ENCODE data around the gene TRIM41.

TRIM41 gene

DNA sequence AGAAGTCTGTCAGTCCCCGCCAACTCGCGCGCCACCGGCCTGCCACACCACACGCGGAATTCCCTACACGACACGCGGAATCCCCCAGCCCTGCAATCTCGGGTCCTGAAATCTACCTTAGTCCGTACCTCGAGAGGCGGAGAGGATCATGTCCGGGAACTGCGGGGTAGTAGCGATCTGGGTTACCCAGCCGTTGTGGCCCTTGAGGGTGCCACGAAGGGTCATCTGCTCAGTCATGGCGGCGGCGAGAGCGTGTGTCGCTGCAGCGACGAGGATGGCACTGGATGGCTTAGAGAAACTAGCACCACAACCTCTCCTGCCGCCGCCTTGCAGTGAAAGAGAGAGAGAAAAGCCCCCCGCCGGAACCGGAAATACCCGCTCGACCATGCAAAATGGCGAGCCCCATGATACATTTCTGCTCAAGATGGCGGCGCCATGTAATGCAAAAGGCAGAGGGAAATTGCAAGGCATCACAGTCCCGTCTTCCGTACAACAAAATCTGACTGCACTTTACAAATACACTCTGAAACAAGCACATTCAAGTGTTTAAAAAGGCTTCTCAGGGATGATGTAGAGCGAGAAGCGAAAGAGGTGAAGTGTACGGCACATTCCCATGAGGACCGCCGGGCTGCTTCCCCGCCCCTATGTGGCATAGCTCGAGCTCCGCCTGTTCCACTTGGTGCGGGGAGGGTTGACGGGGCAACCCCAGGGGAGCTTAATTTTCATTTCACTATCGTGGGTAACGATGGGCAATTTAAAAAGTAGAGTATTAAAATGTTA lies 20.7 kb downstream of the TRIM41 start, which contains the start of gene RACK1:
RACK1 (minus strand) TSS at position 343 of the 780 bp plus-strand sequence; CDS start at position 237, 106 bp downstream.
- Histone ChIP-seq H3K27me3 (ENCODE audit: insufficient read depth, poor library complexity, severe bottlenecking) (no peaks in the 10 kb centered on the region), H3K4me3 (replicated peaks; ENCODE audit: insufficient read depth, low read length) (peak within 1 kb of the TSS; percentile 65), H3K27ac (replicated peaks) (peak within 1 kb of the TSS; percentile 96)
- TF ChIP-seq, protein P1, sequence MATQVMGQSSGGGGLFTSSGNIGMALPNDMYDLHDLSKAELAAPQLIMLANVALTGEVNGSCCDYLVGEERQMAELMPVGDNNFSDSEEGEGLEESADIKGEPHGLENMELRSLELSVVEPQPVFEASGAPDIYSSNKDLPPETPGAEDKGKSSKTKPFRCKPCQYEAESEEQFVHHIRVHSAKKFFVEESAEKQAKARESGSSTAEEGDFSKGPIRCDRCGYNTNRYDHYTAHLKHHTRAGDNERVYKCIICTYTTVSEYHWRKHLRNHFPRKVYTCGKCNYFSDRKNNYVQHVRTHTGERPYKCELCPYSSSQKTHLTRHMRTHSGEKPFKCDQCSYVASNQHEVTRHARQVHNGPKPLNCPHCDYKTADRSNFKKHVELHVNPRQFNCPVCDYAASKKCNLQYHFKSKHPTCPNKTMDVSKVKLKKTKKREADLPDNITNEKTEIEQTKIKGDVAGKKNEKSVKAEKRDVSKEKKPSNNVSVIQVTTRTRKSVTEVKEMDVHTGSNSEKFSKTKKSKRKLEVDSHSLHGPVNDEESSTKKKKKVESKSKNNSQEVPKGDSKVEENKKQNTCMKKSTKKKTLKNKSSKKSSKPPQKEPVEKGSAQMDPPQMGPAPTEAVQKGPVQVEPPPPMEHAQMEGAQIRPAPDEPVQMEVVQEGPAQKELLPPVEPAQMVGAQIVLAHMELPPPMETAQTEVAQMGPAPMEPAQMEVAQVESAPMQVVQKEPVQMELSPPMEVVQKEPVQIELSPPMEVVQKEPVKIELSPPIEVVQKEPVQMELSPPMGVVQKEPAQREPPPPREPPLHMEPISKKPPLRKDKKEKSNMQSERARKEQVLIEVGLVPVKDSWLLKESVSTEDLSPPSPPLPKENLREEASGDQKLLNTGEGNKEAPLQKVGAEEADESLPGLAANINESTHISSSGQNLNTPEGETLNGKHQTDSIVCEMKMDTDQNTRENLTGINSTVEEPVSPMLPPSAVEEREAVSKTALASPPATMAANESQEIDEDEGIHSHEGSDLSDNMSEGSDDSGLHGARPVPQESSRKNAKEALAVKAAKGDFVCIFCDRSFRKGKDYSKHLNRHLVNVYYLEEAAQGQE (IDR thresholded peaks at IDR 0.05; ENCODE audit: insufficient replicate concordance, low read depth) = peak; percentile 85
- TF ChIP-seq, protein P2, sequence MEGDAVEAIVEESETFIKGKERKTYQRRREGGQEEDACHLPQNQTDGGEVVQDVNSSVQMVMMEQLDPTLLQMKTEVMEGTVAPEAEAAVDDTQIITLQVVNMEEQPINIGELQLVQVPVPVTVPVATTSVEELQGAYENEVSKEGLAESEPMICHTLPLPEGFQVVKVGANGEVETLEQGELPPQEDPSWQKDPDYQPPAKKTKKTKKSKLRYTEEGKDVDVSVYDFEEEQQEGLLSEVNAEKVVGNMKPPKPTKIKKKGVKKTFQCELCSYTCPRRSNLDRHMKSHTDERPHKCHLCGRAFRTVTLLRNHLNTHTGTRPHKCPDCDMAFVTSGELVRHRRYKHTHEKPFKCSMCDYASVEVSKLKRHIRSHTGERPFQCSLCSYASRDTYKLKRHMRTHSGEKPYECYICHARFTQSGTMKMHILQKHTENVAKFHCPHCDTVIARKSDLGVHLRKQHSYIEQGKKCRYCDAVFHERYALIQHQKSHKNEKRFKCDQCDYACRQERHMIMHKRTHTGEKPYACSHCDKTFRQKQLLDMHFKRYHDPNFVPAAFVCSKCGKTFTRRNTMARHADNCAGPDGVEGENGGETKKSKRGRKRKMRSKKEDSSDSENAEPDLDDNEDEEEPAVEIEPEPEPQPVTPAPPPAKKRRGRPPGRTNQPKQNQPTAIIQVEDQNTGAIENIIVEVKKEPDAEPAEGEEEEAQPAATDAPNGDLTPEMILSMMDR (IDR thresholded peaks at IDR 0.05; ENCODE audit: insufficient read depth, low read length) = no peak
- TF ChIP-seq SPI1 (IDR thresholded peaks at IDR 0.05; ENCODE audit: borderline replicate concordance, low read depth) = no peak
- peak; percentile 92 for TF ChIP-seq GABPA (IDR thresholded peaks at IDR 0.05; ENCODE audit: low read depth)
- peak; percentile 96; the same call in 1 of the 2 replicates for TF ChIP-seq POLR2AphosphoS5 (IDR thresholded peaks at IDR 0.05; ENCODE audit: low read depth)
- DNase-seq (ENCODE audit: low read depth in 1 of 2, low spot score in 1 of 2) = peak; percentile 90

DNA sequence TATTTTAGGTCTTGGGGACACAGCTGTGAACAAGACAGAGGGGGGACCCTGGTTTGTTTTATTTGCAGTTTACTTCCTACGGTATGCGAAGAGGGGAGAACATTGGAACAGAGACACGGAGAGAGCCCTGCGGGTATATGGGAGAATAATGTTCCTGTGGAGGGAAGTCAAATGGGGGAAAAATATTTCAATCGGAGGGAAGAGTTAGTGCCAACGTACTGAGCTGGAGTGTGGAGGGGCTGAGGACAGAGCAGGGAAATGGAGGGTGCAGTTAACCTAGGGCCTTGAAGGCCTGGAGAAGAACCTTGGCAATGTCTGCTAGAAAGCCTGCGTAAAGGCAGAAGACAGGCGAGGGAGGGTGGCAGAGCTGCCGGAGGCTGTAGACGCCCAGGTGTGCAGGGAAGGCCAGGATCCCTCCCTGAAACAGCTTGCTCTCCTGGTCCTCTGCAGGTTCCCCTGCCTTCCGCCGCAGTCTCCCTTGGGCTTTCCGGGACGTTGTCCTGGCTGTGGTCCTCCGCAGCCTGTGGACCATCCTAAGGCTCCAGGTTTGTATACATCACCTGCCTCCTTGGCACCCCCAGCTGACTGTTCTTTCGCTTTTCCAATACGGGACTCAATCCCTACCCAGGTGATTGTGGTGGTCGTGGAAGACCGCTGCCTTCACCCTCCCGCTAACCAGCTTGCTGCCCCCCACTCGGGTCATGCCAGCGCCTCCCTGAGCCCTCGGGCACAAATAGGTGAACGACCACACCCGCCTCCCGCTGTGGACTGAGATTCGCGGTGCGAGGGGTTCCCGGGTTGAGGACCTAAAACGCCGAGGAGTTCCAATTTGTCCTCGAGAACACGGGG lies 22.6 kb downstream of the TRIM41 start:
- peak overlapping the region; percentile 96 for H3K27ac ChIP-seq (replicated peaks)
- no peak for DNase-seq (ENCODE audit: low read depth in 1 of 2, low spot score in 1 of 2)
- peak overlapping the region; percentile 76 for H3K4me3 ChIP-seq (replicated peaks; ENCODE audit: insufficient read depth, low read length)
- H3K27me3 ChIP-seq (ENCODE audit: insufficient read depth, poor library complexity, severe bottlenecking) = no peaks in the 10 kb centered on the region
- TF ChIP-seq SPI1 (IDR thresholded peaks at IDR 0.05; ENCODE audit: borderline replicate concordance, low read depth) (no peak), POLR2AphosphoS5 (IDR thresholded peaks at IDR 0.05; ENCODE audit: low read depth) (no peak), GABPA (IDR thresholded peaks at IDR 0.05; ENCODE audit: low read depth) (no peak)
- TF ChIP-seq, protein P1 (IDR thresholded peaks at IDR 0.05; ENCODE audit: insufficient replicate concordance, low read depth) = no peak
- TF ChIP-seq, protein P2 (IDR thresholded peaks at IDR 0.05; ENCODE audit: insufficient read depth, low read length) = no peak

DNA sequence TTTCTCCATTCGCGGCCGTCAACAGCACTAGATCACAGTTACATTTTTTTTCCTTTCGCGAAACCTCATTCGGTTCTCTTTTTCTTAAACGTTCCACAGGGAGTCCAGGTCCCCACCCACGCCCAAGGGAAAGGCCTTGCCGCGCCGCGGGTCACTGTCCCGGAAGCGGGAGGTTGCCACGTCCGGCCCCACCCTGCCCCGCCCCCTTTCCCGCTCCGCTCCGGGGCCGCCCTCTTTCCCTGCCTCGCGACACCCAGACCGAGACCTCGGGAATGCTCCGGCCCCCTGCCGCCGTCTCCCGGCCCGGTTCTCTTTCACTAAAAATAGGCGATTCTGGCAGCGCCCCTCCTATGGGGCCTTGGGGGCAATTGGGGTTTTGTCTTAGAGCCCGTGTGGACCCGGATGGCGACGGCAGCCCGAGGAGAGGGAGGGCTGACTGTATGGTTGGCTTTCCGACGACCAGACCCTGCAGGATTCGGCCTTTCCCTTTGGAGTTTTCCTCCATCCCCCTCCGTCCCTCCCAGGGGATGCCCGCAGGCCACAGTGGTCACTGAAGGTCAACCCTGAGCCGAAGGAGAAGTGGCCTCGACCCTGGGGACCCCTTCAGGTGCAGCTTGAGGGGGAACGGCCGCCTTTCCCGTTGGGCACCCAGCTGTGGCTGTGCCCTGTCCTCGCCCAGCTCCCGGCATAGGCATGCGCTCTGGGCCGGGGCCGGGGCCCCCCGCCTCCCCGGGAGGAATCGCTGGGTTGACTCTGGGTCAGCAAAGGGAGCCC lies 23.4 kb downstream of the TRIM41 start:
- peak overlapping the region; percentile 76 for H3K4me3 ChIP-seq (replicated peaks; ENCODE audit: insufficient read depth, low read length)

More for the DNA sequence above, 23.4 kb downstream of the TRIM41 start:
- peak; percentile 80 to 84 for DNase-seq (ENCODE audit: low read depth in 1 of 2, low spot score in 1 of 2)
- Histone ChIP-seq H3K27me3 (ENCODE audit: insufficient read depth, poor library complexity, severe bottlenecking) (no peaks in the 10 kb centered on the region), H3K27ac (replicated peaks) (peak overlapping the region; percentile 96)
- TF ChIP-seq, protein P2 (IDR thresholded peaks at IDR 0.05; ENCODE audit: insufficient read depth, low read length) = no peak
- peak; percentile 50; the same call in 1 of the 2 replicates for TF ChIP-seq GABPA (IDR thresholded peaks at IDR 0.05; ENCODE audit: low read depth)
- peak; percentile 75 for TF ChIP-seq POLR2AphosphoS5 (IDR thresholded peaks at IDR 0.05; ENCODE audit: low read depth)
- no peak for TF ChIP-seq SPI1 (IDR thresholded peaks at IDR 0.05; ENCODE audit: borderline replicate concordance, low read depth)
- TF ChIP-seq, protein P1 (IDR thresholded peaks at IDR 0.05; ENCODE audit: insufficient replicate concordance, low read depth) = no peak
